Stimulated activated CD8-positive, alpha-beta memory T cell treated with anti-CD3 and anti-CD28 coated beads, Interleukin-12 subunit alpha, Interleukin-12 subunit beta, amount 100 ng/mL, for 4 hours (primary cell): ENCODE data around the gene PGLYRP2.

Experiments used
- DNase-seq: peaks from one replicate; pipeline ENCODE4 v3.0.0-alpha.2; 2020; ENCODE audit warnings: low read depth

Gene PGLYRP2

DNA sequence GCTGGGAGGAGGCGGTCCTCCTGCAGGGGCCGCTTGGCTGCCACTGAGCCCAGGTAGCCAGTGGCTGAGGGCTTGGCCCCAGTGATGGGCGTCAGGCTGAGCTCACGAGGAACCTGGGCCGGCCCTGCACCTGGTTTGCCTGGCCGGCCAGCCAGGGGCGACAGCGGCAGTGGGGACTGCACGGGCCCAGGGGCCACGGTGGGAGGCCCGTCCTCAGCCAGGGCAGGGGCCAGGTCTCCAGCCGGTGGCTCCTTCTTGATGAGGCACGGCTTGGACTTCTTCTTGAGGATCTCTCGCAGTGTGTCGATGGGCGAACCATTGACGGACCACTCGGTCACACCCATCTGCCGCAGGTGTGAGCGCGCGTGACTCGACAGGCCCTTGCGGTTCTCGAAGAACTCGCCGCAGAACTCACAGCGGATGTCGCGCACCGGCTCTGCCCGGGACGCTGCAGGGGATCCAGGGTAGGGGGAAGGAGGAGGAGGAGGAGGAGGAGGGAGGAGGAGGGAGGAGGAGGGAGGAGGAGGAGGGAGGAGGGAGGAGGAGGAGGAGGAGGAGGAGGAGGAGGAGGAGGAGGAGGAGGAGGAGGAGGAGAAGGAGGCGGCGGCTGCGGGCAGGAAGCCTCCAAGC is 53.9 kb downstream of the PGLYRP2 start:
- no peak for DNase-seq

DNA sequence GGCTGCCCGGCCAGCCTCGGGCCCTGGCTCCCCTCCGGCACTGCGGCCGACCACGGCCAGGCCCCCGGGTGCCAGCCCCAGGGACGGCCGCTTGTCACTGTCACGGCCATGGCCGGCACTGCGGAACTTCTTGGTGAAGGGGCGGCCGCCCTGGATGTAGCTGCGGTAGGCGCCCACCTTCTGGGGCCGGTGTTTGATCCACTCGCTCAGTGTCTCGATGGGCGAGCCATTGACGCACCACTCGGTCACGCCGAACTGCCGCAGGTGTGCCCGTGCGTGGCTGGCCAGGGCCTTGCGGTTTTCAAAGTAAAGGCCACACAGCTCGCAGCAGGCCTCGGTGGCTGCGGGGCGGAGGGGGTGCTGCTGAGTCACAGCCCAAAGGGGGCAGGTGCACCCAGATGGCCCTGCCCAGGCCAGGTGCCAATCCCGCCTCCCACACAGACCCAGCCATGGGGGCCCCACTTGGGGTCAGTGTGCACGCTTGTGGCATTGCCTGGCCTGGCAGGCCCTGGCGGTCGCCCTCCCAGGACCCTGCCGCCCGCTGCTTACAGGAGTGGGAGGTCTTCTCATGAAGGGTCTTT is 54.5 kb downstream of the PGLYRP2 start:
- DNase-seq = no peak

DNA sequence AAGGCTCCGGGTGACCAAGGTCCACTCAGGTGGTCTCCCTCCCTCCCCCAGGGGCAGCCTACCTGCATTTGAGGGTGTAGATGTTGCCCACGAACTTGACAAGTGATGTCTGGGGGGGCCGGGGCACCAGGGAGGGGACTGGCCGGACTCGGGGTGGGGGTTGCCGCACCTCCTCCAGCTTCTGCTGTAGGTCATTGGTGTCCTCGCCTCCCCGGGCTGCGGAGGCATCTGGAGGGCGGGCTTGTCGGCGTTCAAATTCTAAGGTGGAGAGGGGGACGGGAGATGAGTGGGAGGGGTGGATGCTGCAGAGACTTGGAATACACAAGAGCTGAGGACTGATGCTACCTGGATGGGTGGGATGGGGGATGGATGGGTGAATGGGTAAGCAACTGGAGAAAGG is 55.2 kb downstream of the PGLYRP2 start:
- DNase-seq = no peak

DNA sequence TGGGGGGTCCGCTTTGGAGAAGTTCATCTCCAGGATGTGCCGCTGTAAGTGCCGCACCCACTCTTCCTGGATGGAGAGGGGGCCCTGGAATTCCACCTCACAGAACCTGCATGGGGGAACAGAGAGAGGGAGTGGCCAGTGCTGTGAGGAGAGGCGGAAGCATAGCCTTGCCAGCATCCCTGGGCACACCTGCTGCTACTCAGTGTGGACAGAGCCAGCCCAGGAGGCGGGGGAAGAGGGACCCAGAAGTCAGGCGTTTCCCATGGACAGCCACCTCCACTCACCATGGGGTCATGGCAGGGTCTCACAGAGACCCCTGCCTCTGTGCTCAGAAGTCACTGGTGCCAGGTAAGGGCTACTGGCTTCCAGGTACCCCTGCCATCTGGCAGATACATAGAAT is 56.2 kb downstream of the PGLYRP2 start:
- no peak for DNase-seq

DNA sequence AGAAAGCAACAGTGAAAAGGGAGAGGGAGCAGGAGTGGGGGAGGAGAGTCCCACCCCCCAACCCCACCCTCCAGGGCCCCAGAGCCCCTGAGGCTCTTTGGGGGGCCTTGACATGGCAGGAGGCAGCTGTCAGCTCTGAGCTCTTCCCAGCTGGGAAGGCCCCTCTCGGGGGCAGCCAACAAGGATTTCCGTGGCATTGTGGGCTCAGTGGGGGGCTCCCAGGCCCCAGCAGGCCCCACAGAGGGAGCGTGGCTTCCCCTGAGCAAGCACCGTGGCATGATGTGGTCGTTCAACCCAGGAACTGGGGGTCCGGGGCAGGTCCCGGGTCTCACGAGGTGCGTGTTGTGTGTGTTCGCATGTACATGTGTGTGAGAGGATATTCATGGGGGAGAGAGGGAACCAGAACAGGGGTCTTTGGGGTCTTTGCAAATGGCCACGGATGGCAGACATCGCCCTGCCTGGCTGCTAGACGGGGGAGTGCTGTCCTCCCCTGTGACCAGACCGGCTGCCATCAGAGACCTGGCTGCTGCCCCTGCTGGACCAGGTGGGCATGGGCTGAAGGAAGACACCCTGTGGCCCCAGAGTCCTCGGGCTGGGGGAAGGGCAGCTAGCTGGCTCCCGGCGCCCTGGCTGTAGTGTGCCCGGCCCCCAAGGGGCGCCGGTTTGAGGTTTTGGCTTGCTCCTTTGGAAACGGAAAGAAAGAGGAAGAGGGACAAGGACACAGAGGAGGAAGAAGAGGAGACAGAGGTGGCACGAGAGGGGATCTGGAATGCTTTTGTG is 56.8 kb downstream of the PGLYRP2 start:
- DNase-seq = no peak

DNA sequence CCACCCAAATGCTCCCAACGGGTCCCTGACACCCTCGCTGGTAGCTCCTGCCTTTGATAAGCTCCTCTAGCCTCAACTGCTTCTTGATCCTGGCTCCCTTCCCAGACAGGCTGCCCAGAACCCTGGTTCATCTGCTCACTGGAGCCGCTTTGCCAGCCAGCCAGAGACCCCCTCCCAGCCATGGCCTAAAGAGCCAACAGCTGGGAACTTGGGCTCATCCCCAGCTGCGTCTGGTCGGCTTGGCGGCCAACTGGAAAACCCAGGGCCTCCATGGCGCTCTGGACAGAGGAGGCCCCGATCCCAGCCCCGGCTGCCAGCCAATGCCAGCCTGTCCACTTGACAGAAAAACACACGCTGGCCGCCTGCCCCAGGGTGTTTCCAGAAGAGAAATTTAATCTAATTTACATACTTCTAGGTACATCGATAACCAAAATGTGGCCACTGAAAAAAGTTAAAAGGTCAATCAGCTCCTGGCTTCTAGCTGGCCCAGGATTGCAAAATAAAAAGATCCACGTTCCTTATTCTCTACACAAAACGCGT is 57.5 kb downstream of the PGLYRP2 start:
- no peak for DNase-seq

DNA sequence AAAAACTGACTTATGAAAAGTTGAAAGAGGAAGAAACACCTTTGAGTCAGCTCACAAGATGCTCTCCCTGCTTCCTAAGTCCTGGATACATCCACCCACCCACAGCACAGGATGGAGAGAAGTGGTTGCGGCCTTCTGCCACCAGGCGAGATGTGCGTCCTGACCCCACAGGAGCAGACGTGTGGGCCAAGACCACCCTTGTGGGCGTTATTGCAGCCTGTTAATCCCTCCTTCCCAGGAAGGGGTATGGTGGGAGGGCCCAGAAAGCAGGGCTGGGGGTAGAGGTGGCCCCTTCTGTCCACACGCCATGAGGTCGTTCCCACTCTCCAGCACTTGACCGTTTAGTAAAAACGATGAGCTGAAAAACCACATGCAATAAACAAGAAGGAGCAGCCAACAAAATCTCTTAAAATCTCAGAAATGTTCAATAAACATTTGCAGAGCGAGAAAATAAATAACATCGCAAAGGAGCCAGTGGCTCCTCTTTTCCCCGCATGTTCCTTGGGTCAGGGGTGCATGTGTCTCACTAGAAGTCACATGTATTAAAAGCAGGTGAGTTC is 58.1 kb downstream of the PGLYRP2 start:
- no peak for DNase-seq

DNA sequence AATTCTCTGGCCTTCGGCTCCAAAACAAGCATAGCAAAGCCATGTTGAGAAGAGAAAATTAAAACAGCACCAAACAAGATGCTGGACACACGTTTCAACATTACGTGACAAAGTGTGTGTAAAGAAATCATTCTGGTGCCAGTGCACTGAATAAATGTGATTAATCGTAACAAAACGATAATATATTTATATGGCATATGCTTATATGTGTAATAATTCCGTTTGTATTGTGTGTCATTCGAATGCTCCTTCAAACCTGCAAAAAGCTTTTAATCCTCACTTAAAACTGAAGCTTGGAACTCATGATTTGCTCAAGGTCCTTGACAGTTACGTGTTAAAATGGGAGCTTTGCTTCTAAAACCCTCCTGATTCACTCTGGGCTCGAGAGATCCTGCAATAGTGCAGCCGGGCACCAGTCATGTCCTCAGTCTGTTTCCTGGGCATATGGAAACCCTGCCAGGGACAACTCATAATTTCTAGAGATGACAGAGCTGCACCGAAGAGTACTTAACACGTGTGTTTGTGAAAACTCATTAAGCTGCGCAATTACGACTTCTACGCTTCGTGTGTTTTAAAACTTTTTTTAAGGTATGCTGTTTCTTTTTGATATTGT is 59.8 kb downstream of the PGLYRP2 start:
- DNase-seq = no peak
